GM18505 (cell line): ENCODE data around the gene POU6F2.

Experiments used
- ATAC-seq: cut with Tn5 transposase; IDR thresholded peaks from one replicate; pipeline ENCODE4 v1.9.1; 2021; ENCODE audit not compliant: unreplicated experiment
- POLR2A ChIP-seq: IDR thresholded peaks from 4 replicates; pipeline ENCODE4 v1.6.1; 2011; ENCODE audit warnings: borderline replicate concordance; ENCODE audit not compliant: insufficient read depth, insufficient read length; ENCODE audit errors: extremely low read depth

POU6F2 gene

DNA sequence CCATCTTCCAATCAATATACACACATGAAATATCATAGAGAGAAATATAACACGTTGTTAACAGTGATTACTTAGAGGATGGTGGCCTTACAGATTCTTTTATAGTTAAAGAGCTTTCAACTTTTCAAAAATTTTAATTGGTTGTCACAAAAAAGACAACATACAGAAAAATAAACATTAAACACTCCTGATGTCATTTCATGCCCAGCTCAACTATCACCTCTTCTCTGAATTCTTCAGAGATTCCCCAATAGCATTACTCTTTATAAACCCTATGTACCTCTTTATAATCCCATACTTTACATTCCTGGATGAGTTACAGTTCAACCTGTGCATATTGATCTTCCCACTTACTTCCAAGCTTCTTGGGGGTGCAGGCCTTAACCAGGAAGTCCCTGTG, 159.8 kb downstream of the POU6F2 start:
- ATAC-seq: no peak
- TF ChIP-seq POLR2A: no peak

DNA sequence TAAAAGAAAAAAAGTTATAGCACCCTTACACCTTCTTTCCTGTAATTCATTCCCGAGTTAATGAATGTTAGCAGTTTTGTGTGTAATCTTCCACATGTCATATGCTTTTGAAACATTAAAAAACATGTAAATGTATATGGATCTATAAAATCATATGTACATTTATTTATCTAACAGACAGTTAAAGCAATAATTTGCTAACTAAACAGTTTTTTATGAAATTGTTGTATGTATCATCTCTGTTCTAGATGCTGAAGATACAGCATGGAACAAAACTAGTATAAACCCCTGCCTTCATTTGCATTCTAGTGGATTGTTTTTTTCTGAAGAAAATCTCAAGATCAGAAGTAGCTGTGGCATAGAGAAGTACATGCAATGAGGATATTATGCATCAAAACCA, 165.0 kb downstream of the POU6F2 start:
- TF ChIP-seq POLR2A: no peak
- no peak for ATAC-seq

DNA sequence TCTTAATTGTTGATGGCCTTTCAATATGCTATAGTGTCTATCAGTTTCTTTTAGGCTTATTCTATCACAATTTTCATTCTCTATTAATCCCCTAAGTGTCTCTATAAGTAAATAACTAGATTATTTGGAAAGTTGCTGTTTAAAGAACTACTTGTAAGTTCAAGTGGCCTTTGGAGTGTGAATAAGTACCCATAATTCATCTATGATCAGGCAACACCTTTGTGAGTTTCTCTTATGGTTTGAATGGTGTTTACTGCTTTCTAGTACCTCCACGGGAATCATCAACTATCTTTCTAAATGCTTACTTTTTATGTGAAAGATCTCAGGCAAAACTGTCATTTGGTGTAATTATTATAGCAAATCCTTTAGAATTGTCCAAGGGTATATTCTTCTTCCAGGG, 166.7 kb downstream of the POU6F2 start:
- no peak for TF ChIP-seq POLR2A
- no peak for ATAC-seq

DNA sequence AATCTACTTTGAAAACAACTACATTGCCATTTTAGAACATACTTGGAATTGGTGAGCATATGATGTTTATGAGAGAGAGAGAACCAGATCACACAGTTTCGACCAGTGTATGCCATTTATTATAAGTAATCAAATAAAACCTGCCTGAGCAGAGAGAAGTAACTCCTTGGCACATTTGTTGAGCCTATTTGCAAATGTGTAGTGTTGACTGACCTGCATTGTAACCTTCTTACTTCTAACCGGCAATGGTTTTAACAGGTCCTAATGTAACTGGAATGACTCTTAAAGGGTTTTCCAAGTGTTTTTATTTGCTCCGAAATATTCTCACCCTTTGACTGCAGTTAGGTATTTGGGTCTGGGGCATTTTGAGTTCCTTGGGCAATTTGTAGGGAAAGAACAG, 167.6 kb downstream of the POU6F2 start:
- ATAC-seq: no peak
- TF ChIP-seq POLR2A: no peak

DNA sequence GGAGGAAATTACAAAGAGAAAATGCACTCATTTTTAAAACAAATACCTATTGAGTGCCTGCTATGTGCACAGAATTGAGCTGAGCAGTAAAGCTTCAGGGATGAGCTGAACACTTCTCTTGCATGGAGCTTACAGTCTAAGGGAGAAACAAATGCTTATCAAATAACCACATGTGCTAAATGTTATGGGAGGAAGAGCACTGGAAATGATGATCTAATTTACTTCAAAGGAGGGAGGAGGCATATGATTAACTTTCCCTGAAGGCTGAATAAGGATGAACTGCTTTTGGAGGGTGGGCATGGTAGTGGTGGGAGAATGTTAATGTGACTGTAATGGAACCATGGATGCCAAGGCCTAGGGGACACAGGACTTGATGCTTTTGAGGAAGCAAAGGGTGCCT, 168.2 kb downstream of the POU6F2 start:
- TF ChIP-seq POLR2A: no peak
- ATAC-seq: no peak

DNA sequence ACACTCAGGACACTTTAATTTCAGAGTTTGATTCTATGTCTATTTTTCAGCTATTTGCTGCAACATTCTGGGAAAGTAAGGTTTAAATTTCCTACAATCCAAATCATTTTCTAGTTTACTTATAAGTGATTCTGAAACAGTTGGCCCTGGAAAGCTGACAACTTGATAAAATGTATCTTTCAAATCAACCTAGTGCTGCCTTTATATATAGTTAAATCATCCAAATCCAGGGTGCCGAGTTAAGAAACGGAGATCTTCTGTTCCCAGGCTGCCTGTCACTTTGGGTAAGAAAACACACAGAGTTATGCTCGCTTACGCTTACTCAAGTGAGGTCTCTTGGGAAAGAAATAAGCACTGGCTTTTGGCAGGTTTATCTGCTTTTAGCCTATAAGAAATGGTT, 175.0 kb downstream of the POU6F2 start:
- no peak for TF ChIP-seq POLR2A
- no peak for ATAC-seq

DNA sequence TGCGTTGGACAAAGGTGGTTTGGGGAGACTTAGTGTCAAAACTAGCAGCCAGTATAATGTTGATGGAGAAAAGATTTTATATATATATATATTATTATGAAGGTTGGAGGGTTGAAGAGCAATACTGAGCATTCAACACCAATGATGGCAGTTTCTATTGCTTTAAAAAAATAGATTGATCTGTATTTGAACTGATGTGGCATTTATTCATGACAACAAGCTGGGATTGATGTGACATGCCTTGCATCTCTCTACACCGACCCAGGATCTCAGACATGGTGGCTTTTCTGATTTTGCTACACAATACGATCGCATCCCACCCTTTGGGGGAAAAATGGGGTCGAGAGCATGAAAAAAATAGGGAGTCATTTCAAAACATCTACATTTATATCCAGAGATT, 175.4 kb downstream of the POU6F2 start:
- no peak for ATAC-seq
- no peak for TF ChIP-seq POLR2A

DNA sequence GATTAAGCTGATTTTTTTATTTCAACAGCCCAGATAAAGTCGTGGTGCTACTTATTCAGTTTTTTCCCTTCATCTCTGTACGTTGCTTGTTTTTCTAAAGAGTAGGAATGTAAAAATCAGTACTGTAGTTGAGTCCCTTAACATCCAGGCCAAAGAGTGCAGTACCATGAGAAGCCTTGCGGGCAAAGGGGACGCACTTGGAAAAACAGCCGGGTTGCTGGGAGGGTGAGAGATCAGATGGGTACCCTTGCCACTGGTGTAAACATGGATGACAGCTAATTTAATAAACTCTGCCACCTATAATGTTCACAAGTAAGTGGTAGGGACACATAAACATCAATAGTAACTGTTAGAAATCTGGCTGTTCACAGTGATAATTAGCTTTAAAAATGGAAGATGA, 175.9 kb downstream of the POU6F2 start:
- ATAC-seq: no peak
- no peak for TF ChIP-seq POLR2A

DNA sequence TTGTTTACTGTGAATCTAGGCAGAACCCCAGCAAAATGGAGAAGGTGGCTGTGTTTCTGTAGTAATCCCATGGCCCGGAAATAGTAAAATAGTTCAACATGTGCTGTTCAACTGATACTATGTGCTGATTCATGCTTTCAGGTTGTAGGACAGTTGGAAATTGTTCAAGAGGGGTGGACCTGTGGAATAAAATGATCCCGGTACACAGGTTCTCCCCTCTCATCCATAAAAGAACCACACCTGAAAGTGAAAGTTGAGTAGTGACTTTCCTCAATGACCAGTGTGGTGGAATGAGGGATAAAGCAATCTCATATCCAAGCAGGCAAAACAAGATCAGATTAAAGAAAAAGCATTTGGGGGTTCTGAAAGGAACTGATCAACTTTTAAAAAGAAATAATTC, 177.1 kb downstream of the POU6F2 start:
- ATAC-seq: no peak

DNA sequence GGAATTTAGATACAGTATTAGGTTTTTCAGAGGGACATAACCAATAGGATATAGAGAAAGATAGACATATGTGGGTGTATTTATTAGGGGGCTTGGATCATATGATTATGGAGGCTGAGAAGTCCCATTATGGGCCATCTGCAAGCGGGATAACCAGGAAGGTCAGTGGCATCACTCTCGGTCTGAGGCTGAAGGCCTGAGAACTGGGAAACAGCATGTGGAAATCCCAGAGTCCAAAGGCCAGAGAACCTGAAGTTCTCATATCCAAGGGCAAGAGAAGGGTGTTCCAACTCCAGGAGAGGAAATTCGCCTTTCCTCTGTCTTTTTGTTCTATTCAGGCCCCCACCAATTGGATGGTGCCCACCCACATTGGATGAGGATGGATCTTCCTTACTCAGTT, 180.7 kb downstream of the POU6F2 start:
- no peak for ATAC-seq
- no peak for TF ChIP-seq POLR2A

More for the DNA sequence above, 177.1 kb downstream of the POU6F2 start:
- TF ChIP-seq POLR2A: no peak

DNA sequence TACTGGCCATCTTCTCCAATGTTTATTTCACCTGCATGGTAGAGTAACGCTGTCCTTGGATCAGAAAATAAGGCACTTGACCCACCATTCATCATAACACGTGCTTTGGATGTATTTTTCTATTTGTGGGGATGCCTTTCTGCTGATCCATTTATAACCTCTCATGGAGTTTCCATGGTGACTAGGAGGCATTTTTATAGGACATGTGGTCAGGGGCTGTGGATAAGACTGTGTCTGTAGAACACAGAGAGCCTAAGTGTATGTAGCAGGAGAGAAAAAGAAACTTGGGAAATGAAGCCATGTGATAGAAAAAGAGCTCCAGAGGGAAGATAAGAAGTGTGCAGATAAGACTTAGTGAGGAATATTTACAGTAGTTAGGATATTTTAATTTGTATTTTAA, 184.2 kb downstream of the POU6F2 start:
- TF ChIP-seq POLR2A: no peak
- no peak for ATAC-seq

DNA sequence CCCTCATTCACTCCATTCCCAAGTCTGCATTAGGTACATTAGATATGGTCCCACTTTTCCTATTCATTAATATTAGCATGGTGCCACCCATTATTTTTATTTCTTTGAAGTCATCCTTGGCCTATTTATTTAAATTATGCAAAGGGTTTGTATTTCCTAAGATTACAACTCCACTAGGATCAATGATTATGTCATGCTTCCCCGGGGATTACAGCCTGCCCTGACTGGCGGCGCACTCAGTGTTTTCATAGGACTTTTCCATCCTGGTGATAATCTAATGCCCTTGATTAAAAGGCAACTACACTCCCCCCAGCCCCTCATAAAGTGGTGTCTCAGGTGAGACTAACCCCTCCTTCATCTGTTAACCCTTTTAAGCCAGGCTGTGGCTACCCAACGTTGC, 187.2 kb downstream of the POU6F2 start:
- no peak for TF ChIP-seq POLR2A
- ATAC-seq: no peak

DNA sequence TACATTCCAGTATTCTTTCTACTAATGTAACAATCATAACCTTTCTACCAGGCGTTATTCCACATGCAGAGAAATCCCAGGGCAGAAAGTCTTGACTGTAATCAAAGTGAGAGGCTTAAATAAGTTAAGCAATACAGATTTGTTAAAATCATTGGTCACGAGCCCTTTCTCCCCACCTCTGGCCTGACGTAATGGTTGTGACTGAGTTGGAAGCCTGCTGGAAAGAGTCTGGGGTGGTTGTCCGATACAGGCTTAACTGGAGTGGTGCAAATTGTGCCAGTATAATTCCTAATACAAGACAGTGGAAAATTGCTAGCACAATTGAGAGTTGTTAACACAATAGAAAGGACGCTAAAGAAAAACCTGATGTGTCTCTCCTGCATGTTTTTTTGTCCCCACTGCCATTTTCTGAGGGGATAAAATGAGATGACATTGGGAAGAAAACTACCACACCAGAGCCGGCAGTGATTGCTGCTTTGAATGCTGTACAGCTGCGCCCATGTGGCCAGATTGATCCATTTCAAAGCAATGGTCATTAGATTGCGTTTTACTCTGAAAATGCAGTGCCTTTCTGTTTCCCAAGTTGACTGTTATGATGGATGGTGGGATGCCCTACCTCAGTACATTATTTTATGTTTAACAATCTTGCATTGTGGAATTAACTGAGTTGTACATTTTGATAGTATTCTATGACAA, 190.8 kb downstream of the POU6F2 start:
- ATAC-seq: no peak
- no peak for TF ChIP-seq POLR2A

DNA sequence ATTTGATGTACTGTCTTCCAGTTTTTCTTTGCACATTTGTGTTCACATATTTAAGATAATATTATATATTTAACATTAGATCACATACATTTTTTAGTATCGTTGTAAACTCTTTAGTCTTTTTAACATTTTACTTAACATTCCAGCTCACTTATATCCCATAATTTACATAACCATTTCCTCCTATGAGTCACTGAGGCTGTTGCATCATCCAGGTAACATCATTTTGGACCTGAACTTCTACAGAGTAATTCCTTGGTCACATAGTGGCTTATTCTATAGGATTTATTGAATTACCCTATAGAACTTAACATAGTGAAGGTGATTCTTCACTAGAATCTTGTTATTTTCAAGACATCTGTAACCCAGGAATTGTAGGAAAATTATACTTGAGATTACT, 194.4 kb downstream of the POU6F2 start:
- no peak for ATAC-seq
- no peak for TF ChIP-seq POLR2A

DNA sequence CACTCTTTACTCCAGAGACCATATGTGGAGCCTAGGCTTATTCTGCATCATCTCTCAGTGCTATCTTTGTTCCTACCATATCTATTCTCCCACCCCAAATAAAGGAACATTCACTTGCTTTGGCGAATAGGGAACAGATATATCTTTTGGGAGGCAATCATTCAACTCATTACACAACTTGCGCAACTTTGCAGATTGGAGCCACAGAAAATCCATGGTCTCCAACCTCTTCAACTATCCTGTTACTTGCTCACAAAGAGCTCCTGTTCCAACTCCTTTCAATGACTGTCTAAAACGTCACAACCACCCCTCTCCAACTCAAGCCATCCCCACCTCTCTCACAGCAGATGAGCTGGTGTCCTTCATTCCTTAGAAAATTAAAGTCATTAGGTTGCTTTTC, 203.7 kb downstream of the POU6F2 start:
- ATAC-seq: no peak
- TF ChIP-seq POLR2A: no peak
